ENCODE data around the gene SFTA2. TPM values are rescaled to one million over a fixed set of nuclear protein-coding genes. Genes with fewer than 3 reads are reported as not detected.

The SFTA2 gene
- polyA plus RNA-seq, 2 of the 4 experiments (the other 2 are of a cell fraction) = not detected

DNA sequence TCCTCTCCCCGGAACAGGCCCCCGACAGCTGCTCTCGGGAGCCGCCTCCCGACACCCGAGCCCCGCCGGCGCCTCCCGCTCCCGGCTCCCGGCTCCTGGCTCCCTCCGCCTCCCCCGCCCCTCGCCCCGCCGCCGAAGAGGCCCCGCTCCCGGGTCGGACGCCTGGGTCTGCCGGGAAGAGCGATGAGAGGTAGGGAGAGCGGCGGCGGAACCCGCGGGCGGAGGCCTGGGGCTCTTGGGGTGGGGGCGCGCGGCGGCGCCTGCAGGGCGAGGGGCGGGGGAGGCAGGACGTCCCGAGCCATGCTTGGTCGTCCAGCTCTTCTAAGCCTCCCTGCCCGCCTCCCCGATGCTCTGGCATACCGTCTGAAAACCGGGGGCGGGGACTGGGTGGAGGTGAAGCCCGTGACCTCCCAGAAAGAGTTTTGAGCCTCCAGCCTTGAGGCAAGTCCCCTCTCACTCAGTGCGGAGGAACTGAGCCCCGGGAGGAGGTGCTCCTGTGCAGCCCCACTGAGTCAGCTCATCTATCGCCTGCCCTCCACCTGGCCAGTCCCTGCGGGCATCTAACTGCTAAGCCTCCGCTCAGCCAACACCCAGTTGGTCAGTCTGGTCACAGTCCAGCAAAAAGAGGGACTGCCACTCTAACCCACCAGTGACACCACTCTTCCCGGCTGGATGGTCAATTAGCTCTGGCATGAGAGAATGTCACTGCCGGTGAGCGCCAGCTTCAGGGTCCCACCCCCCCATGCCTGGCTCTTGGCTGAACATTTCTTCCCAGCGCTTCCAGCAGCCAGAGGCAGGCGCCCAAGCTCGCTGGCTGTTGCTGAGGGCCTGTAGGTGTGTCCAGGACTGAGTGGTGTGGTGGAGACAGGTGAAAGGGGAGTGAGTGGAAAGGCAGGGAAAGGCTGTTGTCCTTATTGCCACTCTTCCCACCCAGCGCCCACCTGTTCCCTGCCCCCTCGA lies 47.2 kb downstream of the SFTA2 start:
- POLR2A ChIA-PET = interaction anchor here (0.5 to 2.0 kb wide), 7 partner anchors 23 to 206 kb away, joined by 3 to 10 read pairs (median 3); partner anchors contain the start of genes GTF2H4 and IER3
- WGBS (ENCODE audit: missing lambda C conversion rate) = 10% methylated on average over 7 of the region's 59 CpGs
- ATAC-seq (peak; percentile 28 to 44; a peak in 5 of 6 replicates), DNase-seq (ENCODE audit: low read depth in 1 of 2, low spot score in 1 of 2) (peak in 1 of 2 experiments; percentile 47), FAIRE-seq (no peak)
- Histone ChIP-seq H3K4me3 (peak overlapping the region; percentile 98), H3K4me1 (peaks cover 40% of the 10 kb centered on the region), H3K27ac (peak overlapping the region; percentile 99), H3K4me2 (peak overlapping the region; percentile 74), H3K9me3 (no peaks in the 10 kb centered on the region)
- no peak for TF ChIP-seq NPAS2 (CRISPR knock-in tag; IDR thresholded peaks at IDR 0.05; ENCODE audit: borderline replicate concordance)
- TF ChIP-seq, protein P1, sequence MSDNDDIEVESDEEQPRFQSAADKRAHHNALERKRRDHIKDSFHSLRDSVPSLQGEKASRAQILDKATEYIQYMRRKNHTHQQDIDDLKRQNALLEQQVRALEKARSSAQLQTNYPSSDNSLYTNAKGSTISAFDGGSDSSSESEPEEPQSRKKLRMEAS (IDR thresholded peaks at IDR 0.05) = peak; percentile 16; the same call in 1 of the 2 replicates
- CTCF ChIA-PET = interaction anchor here (0.5 to 3.7 kb wide), 12 partner anchors 26 to 494 kb away, joined by 3 to 25 read pairs (median 3); partner anchors contain the start of gene IER3

DNA sequence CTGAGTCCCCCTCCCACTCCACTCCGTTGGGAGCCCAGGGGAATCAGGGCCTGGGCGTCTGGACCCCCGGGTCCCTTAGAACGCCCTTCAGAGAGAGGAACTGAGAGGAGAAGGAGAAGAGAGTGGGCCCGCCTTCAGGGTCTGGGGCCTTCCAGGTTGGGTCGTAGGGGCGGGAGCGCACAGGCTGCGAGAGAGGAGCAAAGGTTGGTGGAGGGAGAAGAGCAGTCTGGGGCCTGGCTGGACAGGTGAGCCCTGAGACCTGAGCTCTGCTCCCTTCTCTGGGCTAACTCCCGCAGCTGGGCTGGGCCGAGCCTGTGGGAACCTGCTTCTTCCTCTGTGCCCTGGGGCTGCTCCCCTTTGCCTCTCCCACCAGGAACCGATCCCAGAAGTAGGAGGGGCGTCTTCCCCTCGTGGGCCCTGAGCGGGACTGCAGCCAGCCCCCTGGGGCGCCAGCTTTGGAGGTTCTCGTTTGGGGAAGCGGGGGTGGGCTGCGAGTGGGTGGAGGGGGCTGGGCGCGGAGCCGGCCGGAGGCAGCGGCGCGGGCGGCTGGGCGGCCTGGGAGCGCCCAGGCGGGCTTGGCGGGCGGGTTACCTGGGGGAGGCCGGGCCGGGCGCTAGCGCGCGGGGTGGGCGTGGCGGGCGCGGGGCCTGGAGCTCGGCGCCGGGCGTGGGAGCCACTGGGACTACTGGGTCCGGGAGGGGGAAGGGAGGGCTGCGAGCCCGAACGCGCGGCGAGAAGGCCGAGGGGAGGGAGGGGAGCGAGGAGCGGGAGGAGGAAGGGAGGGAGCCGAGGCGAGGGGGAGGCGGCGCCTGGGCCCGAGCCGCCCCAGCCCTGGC lies 48.1 kb downstream of the SFTA2 start, which contains the start of gene DDR1:
TSS of gene DDR1 (plus strand) at position 835 of the 836 bp plus-strand sequence. CDS start 4,211 bp downstream, outside the sequence.
- FAIRE-seq (no peak), DNase-seq (ENCODE audit: low read depth in 1 of 2, low spot score in 1 of 2) (peak; percentile 49 to 58), ATAC-seq (peak; percentile 37 to 40)
- Histone ChIP-seq H3K27ac (peak within 1 kb of the TSS; percentile 99), H3K4me2 (peak within 1 kb of the TSS; percentile 74), H3K4me3 (peak within 1 kb of the TSS; percentile 98), H3K4me1 (peaks cover 40% of the 10 kb centered on the region), H3K9me3 (no peaks in the 10 kb centered on the region)
- CTCF ChIA-PET = interaction anchor here (0.8 to 3.7 kb wide), 10 partner anchors 27 to 205 kb away, joined by 3 to 25 read pairs (median 4); partner anchors contain the start of gene IER3
- TF ChIP-seq TFCP2L1 (CRISPR knock-in tag; IDR thresholded peaks at IDR 0.05) (no peak), CBX2 (IDR thresholded peaks at IDR 0.05; ENCODE audit: borderline replicate concordance, low read depth) (no peak), JUN (IDR thresholded peaks at IDR 0.05) (peak in 1 of 2 experiments; percentile 36; a peak in 1 of 5 replicates), POLR2A (IDR thresholded peaks at IDR 0.05; ENCODE audit: low read length) (0 out of 2 replicates have a peak, but pooled peaks have one; percentile 14), FOSB (CRISPR knock-in tag; IDR thresholded peaks at IDR 0.05) (no peak)
- WGBS (ENCODE audit: missing lambda C conversion rate) = 30% methylated on average over 9 of the region's 62 CpGs
- POLR2A ChIA-PET = interaction anchor here (0.7 to 2.0 kb wide), 6 partner anchors 24 to 205 kb away, joined by 3 to 10 read pairs (median 4); partner anchors contain the start of genes GTF2H4 and IER3

DNA sequence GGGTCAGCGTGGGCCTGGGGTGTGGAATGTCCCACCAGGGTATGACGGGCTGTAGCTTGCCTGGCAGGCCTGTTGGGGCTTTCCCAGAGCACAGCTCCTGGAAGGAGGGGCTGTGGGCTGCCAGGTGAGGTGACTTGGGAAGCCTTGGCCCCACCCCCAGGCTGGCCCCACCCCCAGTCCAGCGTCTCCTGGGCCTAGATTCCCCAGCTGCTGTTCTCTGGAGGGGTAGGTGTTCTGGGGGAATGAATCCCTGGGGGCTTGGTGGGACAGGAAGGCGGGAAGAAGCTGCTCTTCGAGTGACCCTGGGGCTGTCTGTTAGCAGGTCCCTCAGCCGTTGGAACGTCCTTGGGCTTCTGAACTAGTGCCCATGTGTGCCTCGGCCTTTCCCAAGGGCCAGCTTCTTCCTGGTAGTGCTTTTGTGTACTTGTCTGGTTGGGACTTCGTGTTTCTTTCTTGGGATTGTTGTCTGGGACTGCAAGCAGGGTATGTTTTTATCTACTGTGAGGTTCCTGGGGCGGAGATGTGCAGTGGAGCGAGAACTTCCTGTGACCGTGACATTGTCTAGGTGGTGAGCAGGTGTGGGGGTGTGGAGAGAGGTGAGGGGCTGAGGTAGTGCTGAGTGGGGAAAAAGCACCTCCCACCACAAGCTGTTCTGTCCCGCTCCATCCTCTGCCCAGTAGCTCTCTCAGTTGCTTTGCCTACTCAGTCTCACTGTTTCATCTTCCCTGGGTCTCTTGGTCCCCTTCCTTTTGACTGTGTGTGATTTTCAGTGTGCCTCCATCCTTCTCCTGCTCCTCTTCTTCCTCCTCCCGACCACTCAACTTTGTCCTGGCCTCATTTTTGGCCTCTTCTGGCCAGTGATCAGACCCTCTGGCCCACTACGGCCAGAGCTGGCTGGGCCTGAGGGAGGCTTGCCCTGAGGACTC lies 48.9 kb downstream of the SFTA2 start:
- DNase-seq (ENCODE audit: low read depth in 1 of 2, low spot score in 1 of 2) (peak; percentile 19 to 21), ATAC-seq (no peak), FAIRE-seq (no peak)
- H3K4me1 ChIP-seq = peaks cover 35% of the 10 kb centered on the region
- peak overlapping the region; percentile 74 for H3K4me2 ChIP-seq
- POLR2A ChIA-PET = interaction anchor here (0.6 to 0.8 kb wide), 2 partner anchors 30 to 156 kb away, joined by 4 to 6 read pairs; no protein-coding TSS in a partner anchor
- no peak for TF ChIP-seq TFCP2L1 (CRISPR knock-in tag; IDR thresholded peaks at IDR 0.05)
- no peak for TF ChIP-seq HOXB13 (CRISPR knock-in tag; IDR thresholded peaks at IDR 0.05; ENCODE audit: low read depth)
- TF ChIP-seq MAZ (IDR thresholded peaks at IDR 0.05; ENCODE audit: borderline replicate concordance, low read depth, low read length) = no peak
- TF ChIP-seq FOXS1 (CRISPR knock-in tag; IDR thresholded peaks at IDR 0.05) = no peak
- TF ChIP-seq HOXA7 (CRISPR knock-in tag; IDR thresholded peaks at IDR 0.05) = no peak
- TF ChIP-seq, protein P2, sequence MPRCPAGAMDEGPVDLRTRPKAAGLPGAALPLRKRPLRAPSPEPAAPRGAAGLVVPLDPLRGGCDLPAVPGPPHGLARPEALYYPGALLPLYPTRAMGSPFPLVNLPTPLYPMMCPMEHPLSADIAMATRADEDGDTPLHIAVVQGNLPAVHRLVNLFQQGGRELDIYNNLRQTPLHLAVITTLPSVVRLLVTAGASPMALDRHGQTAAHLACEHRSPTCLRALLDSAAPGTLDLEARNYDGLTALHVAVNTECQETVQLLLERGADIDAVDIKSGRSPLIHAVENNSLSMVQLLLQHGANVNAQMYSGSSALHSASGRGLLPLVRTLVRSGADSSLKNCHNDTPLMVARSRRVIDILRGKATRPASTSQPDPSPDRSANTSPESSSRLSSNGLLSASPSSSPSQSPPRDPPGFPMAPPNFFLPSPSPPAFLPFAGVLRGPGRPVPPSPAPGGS (IDR thresholded peaks at IDR 0.05) = no peak
- TF ChIP-seq, protein P3, sequence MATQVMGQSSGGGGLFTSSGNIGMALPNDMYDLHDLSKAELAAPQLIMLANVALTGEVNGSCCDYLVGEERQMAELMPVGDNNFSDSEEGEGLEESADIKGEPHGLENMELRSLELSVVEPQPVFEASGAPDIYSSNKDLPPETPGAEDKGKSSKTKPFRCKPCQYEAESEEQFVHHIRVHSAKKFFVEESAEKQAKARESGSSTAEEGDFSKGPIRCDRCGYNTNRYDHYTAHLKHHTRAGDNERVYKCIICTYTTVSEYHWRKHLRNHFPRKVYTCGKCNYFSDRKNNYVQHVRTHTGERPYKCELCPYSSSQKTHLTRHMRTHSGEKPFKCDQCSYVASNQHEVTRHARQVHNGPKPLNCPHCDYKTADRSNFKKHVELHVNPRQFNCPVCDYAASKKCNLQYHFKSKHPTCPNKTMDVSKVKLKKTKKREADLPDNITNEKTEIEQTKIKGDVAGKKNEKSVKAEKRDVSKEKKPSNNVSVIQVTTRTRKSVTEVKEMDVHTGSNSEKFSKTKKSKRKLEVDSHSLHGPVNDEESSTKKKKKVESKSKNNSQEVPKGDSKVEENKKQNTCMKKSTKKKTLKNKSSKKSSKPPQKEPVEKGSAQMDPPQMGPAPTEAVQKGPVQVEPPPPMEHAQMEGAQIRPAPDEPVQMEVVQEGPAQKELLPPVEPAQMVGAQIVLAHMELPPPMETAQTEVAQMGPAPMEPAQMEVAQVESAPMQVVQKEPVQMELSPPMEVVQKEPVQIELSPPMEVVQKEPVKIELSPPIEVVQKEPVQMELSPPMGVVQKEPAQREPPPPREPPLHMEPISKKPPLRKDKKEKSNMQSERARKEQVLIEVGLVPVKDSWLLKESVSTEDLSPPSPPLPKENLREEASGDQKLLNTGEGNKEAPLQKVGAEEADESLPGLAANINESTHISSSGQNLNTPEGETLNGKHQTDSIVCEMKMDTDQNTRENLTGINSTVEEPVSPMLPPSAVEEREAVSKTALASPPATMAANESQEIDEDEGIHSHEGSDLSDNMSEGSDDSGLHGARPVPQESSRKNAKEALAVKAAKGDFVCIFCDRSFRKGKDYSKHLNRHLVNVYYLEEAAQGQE (IDR thresholded peaks at IDR 0.05) = no peak
- TF ChIP-seq TP53 (CRISPR knock-in tag; IDR thresholded peaks at IDR 0.05) = no peak
- TF ChIP-seq CBX8 (IDR thresholded peaks at IDR 0.05) = no peak
- CTCF ChIA-PET = interaction anchor here (0.6 to 3.7 kb wide), 11 partner anchors 13 to 204 kb away, joined by 3 to 25 read pairs (median 5); partner anchors contain the start of gene VARS2
- H3K27ac ChIP-seq = peak overlapping the region; percentile 99
- WGBS (ENCODE audit: missing lambda C conversion rate) = 68% methylated on average over 10 of the region's 15 CpGs
- H3K4me3 ChIP-seq = peak overlapping the region; percentile 98
- H3K9me3 ChIP-seq = no peaks in the 10 kb centered on the region

Data from A549 (cell line).